ENCODE data around the gene CCDC85B. TPM values are rescaled to one million over a fixed set of nuclear protein-coding genes. Genes with fewer than 3 reads are reported as not detected.

CCDC85B gene
- total RNA-seq (2016; rRNA removed; fragmentation: Illumina TruSeq; extraction: Trizol) (15.7 and 19.5 TPM in 2 replicates), polyA plus RNA-seq (2011; rRNA removed) (8.2 and 11.4 TPM in 2 replicates), polyA minus RNA-seq (2011; rRNA and poly(A)+ RNA removed; ENCODE audit: low replicate concordance) (5.6 and 5.8 TPM in 2 replicates), Bru-seq, nascent RNA (percentile 54 among the genes with signal in this experiment), BruChase-seq, experiment 1, labeled RNA remaining after a 6-hour chase (percentile 76 among the genes with signal in this experiment), BruChase-seq, experiment 2, labeled RNA remaining after a 2-hour chase (percentile 66 among the genes with signal in this experiment)
- 22.9 and 27.3 TPM in 2 replicates for total RNA-seq (2016; cell fraction: cytosol; rRNA removed; fragmentation: Illumina TruSeq; extraction: Trizol; ENCODE audit: low read depth)
- 14.5 and 18.4 TPM in 2 replicates for total RNA-seq (2016; cell fraction: insoluble cytoplasmic fraction; rRNA removed; fragmentation: Illumina TruSeq; extraction: Trizol)
- total RNA-seq (2016; cell fraction: membrane; rRNA removed; fragmentation: Illumina TruSeq; extraction: Trizol) = 26.1 and 34.5 TPM in 2 replicates
- total RNA-seq (2016; cell fraction: nucleus; rRNA removed; fragmentation: Illumina TruSeq; extraction: Trizol) = 7.5 and 8.0 TPM in 2 replicates
- polyA plus RNA-seq (2011; cell fraction: cytosol; rRNA removed) = 17.2 and 32.9 TPM in 2 replicates
- 8.9 and 11.3 TPM in 2 replicates for polyA plus RNA-seq (2011; cell fraction: nucleus; rRNA removed)
- 12.6 and 14.2 TPM in 2 replicates for polyA plus RNA-seq (2012)
- 40.1 and 40.5 TPM in 2 replicates for polyA plus RNA-seq (2016; cell fraction: cytosol; fragmentation: Illumina TruSeq; extraction: Trizol; ENCODE audit: low read depth)
- 21.1 and 23.0 TPM in 2 replicates for polyA plus RNA-seq (2016; cell fraction: insoluble cytoplasmic fraction; fragmentation: Illumina TruSeq; extraction: Trizol; ENCODE audit: low read depth)
- 35.5 and 37.3 TPM in 2 replicates for polyA plus RNA-seq (2016; cell fraction: membrane; fragmentation: Illumina TruSeq; extraction: Trizol; ENCODE audit: low read depth)
- 15.1 and 21.9 TPM in 2 replicates for polyA plus RNA-seq (2016; cell fraction: nucleus; fragmentation: Illumina TruSeq; extraction: Trizol; ENCODE audit: insufficient read depth, low read depth)
- 8.2 and 10.7 TPM in 2 replicates for polyA minus RNA-seq (2011; cell fraction: cytosol; rRNA and poly(A)+ RNA removed)
- polyA minus RNA-seq (2011; cell fraction: nucleus; rRNA and poly(A)+ RNA removed) = 1.9 and 4.5 TPM in 2 replicates
- long read RNA-seq, experiment 1, transcript CCDC85B-201 (1 exons, 1,524 nt) = major isoform, 115 of 115 reads
- long read RNA-seq, experiment 1, partial matches to known transcripts = 0 of 115 reads
- long read RNA-seq, experiment 1, other reads (novel, unspliced or antisense) = 0 of 115 reads
- long read RNA-seq, experiment 2, transcript CCDC85B-201 (1 exons, 1,524 nt) = major isoform, 200 of 200 reads
- long read RNA-seq, experiment 2, partial matches to known transcripts = 0 of 200 reads
- long read RNA-seq, experiment 2, other reads (novel, unspliced or antisense) = 0 of 200 reads

- Histone ChIP-seq H3K9ac (ENCODE audit: insufficient read depth, low read depth, low read length) (peak within 1 kb of the TSS; percentile 90), H3K36me3 (replicated peaks in 1 of 2; ENCODE audit: control insufficient read depth in 1 of 2, insufficient read depth in 2 of 2, low read length in 2 of 2) (peaks cover 1 to 8% of the 10 kb centered on the region in 2 experiments; a peak in 2 of 5 replicates), H3K27me3 (ENCODE audit: control insufficient read depth in 1 of 2, insufficient read depth in 2 of 2, low read length in 2 of 2) (no peaks in the 10 kb centered on the region; a peak in 1 of 5 replicates), H3K4me2 (ENCODE audit: low read depth, low read length) (peak within 1 kb of the TSS; percentile 99), H3K79me2 (ENCODE audit: insufficient read depth, low read length) (peaks cover 8% of the 10 kb centered on the region), H3K9me3 (ENCODE audit: low read length) (no peaks in the 10 kb centered on the region), H3K4me3 (replicated peaks in 1 of 3; ENCODE audit: insufficient read depth in 1 of 3, low read depth in 2 of 3, low read length in 3 of 3) (peak within 1 kb of the TSS; percentile 77 to 91 (median 87)), H3K4me1 (ENCODE audit: insufficient read depth, low read length) (peaks cover 68% of the 10 kb centered on the region), H2AFZ (ENCODE audit: low read length) (no peak within 1 kb of the TSS), H3K27ac (ENCODE audit: extremely low read length, insufficient read depth, low read length) (peak within 1 kb of the TSS; percentile 77), H4K20me1 (ENCODE audit: insufficient read depth, low read length) (no peaks in the 10 kb centered on the region)
- in situ Hi-C loops (cut with HindIII; ENCODE audit: extremely low pct_ligation_motif_present, low pct_unique_long_range_greater_than_20kb) = no loop called here
- intact Hi-C loops (cut with micrococcal nuclease; ENCODE audit: unreplicated experiment) = loop anchor here (2.0 kb wide), 1 partner anchor 28 kb away; the partner anchor contains the start of genes C11orf68 and DRAP1
- DNase-seq (ENCODE audit: low spot score) = peak; percentile 84
- WGBS (ENCODE audit: low lambda C conversion rate) = 0% methylated on average over 3 of the region's 94 CpGs
- FAIRE-seq = peak; percentile 66
- peak; percentile 67 for ATAC-seq
- CTCF ChIA-PET (ENCODE audit: low intra/inter-chr PET ratio, low total read pairs) = interaction anchor here (6.9 kb wide), 1 partner anchor 99 kb away, joined by 63 read pairs; no protein-coding TSS in a partner anchor
- no TSS peak for BruUV-seq (replicated peaks)
- POLR2A ChIA-PET = interaction anchor here (0.6 to 7.6 kb wide), 34 partner anchors 10 to 557 kb away, joined by 3 to 95 read pairs (median 4); partner anchors contain the start of genes BANF1, C11orf68, CFL1 and DPF2
- TF ChIP-seq NFRKB (IDR thresholded peaks at IDR 0.05) (no peak), SKI (IDR thresholded peaks at IDR 0.05; ENCODE audit: partially characterized antibody) (peak; percentile 46), SRF (IDR thresholded peaks at IDR 0.05; ENCODE audit: low read depth, low read length) (no peak), ARID4A (CRISPR knock-in tag; IDR thresholded peaks at IDR 0.05; ENCODE audit: borderline replicate concordance) (peak; percentile 76), MAF1 (CRISPR knock-in tag; IDR thresholded peaks at IDR 0.05; ENCODE audit: borderline replicate concordance) (no peak), FOXK2 (IDR thresholded peaks at IDR 0.05) (no peak), GTF2F1 (IDR thresholded peaks at IDR 0.05; ENCODE audit: low read length) (no peak), DRAP1 (CRISPR knock-in tag; IDR thresholded peaks at IDR 0.05) (peak; percentile 49), HMG20A (CRISPR knock-in tag; IDR thresholded peaks at IDR 0.05; ENCODE audit: borderline replicate concordance) (no peak), KDM1A (CRISPR knock-in tag; IDR thresholded peaks at IDR 0.05) (no peak), MEIS2 (CRISPR knock-in tag; IDR thresholded peaks at IDR 0.05) (peak; percentile 93)
Observed at GRCh38 chr11:65890324-65891218, at the start of gene CCDC85B. CCDC85B (plus strand) TSS chr11:65890673; CDS start chr11:65890784, 111 bp downstream.

Measured in HepG2 (cell line).